ENCODE measurements around the gene ABHD5. TPM values are rescaled to one million over a fixed set of nuclear protein-coding genes. Genes with fewer than 3 reads are reported as not detected.
A peak's percentile ranks its signal among the peaks of the same experiment; 100 is the strongest.

ABHD5 gene
- total RNA-seq, 1 experiment from 2014 or later: 18.4 TPM

DNA sequence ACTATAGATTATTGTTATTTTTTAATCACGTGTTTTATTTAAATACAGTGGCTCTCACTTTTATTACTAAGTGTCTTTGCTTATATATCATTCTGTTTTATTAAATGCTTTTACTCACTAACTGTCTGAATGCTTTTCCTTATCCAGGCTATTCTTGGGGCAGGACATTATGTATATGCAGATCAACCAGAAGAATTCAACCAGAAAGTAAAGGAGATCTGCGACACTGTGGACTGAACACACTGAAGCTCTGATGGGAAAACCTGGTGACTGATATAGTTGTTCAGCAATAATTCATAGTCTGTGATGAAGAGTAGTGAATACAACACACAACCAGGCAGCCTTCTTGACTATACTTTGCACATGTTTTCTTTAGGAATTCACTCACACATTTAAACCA is 27.6 kb downstream of the ABHD5 start:
- no peak for DNase-seq (ENCODE audit: low spot score)

DNA sequence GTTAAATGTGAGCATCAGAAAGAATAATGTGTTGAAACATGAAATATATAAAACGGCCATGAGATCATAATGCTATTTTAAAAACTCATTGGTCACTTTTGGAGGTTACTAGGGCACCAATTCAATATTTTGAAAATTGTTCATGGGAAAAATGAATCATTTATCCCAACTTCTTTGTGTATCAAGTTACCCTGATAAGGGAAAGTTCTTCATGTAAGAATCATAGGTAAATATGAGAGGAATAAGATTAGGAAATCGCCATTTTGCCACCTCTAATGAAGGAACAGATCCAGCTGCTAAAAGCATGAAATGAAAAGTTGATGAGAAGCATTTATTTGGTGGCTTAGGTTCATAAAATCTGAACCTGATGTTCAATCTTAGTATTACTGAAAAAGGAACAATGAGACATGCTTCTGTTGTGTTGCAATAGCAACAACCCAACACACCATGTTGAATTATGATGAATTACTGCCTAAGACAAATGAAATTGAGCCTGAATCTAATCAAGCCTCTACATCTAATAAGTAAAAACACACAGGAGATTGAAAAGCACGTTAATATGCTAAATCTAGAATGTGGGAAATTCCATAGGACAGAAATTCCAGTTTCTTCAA is 32.5 kb downstream of the ABHD5 start:
- no peak for DNase-seq (ENCODE audit: low spot score)

DNA sequence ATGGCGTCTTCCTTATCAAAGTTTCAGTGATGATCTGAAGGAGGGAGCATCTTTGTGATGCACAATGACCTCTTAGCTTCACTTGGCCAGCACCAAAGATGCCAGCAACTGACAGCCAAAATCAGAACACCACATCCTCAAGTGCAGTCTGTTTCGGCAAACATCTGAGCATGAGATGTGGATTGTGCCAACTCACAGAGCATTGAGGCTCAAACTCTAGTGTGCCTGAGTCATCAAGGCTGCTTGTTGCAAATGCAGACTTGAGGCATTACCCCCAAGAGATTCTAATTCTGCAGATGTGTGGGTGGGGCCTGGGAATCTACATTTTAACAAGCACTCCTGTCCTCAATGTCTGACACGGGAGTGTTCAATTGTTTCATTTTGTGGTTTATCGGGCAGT is 35.8 kb downstream of the ABHD5 start:
- no peak for DNase-seq (ENCODE audit: low spot score)

DNA sequence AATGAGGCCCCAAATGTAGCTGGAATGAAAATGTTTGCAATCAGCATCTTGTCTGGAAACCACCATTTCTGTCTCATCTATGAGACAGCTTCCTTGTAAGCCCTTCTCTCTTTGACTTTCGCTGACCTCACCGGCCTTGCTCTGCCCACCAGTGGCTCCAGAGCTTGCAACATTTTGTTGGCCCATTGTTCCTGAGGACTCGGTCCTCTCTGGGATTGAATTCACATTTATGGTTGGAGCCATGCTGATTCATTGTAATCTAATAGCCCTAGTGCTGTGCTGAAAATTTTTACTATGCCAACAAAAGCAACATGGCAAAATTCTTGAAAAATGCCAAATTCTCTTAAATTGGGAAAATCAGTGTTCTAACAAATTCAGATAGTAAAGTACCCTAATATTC is 37.2 kb downstream of the ABHD5 start:
- no peak for DNase-seq (ENCODE audit: low spot score)

DNA sequence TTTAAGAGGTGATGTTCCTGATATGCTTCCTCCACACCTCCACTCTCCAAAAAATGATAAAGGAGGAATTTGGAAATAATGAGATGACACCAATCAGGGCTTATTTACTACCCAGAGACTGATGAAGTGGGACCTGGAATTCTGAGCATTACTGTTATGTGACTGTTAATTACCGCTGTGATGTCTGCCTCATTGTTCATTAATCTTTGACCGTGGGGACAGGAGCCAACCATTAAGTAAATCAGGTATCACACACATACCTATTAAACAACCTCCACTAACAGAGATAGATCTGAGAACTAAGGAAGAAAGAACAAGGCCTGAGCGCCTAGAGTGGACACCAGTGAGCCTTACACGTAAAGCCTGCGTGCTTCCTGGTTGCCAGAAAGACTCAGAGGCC is 37.7 kb downstream of the ABHD5 start:
- no peak for DNase-seq (ENCODE audit: low spot score)

DNA sequence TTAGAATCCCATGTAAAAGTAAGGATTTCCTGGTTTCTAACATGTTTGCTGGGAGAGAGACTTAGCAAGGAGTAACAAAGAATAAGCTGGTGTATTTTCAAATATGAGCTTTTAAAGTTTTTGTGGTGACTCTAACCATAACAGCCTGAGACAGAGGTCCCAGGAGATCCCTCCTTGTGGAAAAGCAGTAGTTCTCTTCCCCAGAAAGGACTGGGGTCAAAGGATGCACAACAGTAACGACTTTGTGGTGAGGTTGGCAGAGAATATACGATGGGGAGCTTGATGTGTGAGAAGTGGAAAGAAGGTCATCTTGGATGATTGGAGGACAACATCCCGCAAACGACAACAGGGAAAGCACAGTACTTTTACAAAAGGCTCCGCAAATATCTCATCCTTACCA is 38.2 kb downstream of the ABHD5 start:
- no peak for DNase-seq (ENCODE audit: low spot score)

DNA sequence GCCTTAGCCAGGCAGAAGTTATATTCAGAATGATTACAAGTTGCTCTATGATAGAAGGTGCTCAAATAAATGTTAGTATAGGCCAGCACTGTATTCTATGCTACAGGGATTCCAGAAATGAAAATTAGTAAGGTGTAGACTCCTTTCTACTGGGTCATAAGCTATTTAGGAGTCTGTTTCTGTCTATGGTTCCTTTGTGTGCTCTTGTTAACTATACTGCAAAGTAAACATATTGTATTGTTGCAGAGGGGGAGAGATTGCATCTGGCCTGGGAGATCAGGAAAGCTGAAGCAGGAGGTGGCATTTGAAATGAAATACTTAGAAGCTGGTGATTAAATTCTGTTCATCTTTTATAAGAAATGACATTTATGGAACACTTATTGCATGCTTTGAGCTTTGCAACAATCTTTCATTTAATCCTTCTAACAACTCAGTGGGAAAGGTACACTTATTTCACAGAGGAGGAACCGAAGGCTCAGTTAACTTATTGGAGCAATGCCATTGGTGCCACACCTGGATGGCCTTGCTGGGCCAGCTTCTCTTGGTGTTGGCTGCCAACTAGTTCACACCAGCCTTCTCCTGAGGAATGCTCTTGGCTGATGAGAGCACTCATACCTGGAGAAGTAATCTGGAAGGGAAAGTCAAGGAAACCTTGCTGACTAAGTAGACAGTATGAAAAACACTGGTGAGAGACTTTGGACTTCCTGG is 39.1 kb downstream of the ABHD5 start:
- no peak for DNase-seq (ENCODE audit: low spot score)

DNA sequence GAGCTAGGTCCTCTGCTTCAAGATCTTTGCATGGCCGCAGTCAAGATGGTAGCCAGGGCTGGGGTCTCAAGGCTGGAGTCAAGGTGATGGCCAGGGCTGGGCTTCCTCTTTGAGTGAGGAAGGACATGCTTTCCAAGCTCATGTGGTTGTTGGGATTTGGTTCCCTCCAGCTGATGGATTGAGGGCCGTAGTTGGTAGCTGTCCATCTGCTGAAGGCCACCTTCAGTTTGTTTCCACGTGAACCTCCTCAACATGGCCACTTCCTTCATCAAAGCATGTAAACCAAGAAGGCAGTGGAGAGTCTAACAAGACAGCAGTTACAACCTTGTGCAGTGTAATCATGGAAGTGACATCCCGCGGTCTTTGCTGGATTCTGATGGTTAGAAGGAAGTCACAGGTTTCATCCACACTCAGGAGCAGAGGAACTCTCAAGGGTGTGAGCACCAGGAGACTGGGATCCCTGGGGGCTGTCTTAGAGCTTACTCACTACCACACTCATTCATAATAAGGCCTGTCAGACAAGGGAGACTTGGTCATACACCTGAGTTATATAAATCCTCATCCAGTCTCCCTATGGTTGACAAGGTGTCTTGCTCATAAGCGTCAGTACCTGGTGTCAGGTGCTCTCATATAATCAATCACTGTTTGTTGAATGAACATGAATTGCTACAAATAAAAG is 42.1 kb downstream of the ABHD5 start:
- DNase-seq (ENCODE audit: low spot score): no peak

DNA sequence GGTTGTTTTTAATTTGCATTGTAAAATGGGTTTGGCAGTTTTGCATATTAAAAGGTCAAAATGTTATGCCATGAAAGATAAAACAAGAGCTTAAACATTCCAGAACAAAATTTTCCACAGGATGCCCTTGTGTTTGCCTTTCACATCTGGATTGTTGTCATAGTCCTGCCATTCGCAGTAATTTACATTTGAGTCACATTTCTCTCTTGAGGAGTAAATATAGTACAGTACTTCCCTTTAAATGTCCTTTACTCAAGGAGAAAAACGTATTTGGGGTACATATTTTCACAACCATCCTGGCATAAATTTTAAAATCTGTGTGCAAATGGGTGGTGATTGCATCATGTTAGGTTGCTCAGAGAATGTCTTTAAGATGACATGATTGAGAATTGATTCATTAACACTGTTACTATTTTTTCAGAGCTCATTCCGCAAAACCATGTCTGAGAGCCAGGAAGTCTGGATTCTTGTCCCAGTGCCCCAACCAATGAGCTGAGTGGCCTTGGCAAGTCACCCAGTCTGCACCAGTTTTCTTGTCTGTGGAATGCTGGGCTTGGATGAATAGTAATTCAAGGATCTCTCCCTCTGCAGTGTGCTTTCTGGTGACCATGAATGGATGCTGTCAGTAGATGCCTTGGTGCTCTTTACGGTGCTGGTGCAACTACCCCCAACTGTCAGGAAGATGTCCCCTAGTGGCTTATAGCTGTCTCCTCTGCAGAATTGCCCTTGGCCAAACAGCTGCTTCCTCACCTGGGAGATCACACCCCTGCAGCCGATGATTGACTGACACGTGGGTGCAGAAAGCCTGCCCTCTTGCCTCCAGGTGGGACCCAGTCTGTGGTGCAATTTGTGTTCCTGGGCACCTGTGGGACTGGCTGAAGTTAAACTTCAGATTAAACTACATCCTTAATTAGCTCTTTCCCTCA is 43.0 kb downstream of the ABHD5 start:
- no peak for DNase-seq (ENCODE audit: low spot score)

DNA sequence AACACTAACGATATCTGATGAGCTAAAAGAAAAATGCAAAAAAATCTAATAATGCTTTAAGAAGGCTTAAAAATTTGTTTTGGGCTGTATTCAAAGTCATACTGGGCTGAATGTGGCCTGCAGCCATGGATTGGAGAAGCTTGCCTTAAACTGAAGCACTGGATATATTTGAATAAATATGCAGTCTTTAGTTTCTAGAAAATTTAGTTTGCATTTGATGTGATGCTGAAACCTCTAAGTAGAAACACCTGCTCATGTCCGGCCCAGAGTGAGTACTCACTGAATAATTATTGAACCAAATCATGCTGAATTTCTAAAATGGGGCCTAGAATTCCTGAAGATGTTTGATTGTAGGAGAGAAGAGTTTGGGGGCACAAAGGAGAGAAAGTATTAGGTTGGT is 43.9 kb downstream of the ABHD5 start:
- no peak for DNase-seq (ENCODE audit: low spot score)

DNA sequence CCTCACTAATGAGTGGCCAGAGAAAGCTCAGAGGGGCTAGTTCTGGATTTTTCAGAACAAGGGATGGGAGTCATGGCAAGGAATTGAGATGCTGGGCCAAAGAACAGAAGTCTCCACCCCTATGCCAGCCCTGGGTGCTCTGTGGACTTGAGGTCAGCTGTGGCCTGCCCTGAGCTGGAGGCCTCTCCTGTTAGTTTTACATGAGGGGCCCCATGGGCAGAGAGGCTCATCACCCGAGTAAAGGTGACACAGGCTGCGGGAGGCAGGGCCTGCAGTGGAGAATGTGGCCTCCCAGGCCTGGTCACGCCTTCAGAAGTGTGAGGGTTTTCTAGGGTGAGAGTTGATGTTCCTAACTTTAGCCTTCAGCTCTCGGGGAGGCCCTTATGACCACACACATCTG is 44.9 kb downstream of the ABHD5 start:
- DNase-seq (ENCODE audit: low spot score): no peak

DNA sequence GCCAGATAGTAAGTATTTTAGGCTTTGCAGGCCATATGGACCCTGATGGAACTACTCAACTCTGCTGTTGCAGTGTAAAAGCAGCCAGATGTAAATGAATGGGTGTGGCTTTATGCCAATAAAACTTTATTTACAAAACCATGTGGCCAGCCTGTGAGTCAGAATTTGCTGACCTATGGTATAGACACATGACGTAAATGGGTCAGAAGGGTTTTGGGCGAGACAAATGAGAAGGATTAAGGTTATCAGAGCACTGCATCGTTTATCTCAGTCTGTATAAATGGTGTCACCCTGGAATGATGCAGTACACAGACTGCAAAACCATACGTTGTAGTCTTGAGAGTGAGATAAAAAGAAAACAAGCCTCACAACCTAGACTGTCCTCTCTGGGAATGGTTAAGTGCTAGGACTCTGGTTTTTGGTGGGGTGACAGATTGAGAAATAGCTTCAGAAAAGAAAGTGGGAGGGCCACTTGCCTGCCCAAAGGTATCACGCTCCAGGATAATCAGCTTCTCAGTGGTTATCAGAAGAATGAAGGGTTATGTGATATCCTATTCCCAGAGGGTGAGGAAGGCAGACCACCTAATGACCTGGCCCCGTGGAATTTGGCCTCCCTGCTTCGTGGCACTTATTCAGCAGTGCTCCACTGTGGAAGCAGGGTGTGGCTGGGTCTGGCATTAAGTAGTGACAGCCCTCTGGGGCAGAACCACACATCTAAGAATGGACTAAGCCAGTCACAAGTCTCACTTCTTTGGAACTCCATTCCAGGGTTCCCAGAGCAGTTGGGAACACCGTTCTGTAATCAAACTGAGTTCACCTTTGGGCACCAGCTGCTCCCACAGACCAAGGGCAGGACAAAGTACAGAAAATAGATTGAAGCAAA is 46.1 kb downstream of the ABHD5 start:
- peak; percentile 29 for DNase-seq (ENCODE audit: low spot score)

DNA sequence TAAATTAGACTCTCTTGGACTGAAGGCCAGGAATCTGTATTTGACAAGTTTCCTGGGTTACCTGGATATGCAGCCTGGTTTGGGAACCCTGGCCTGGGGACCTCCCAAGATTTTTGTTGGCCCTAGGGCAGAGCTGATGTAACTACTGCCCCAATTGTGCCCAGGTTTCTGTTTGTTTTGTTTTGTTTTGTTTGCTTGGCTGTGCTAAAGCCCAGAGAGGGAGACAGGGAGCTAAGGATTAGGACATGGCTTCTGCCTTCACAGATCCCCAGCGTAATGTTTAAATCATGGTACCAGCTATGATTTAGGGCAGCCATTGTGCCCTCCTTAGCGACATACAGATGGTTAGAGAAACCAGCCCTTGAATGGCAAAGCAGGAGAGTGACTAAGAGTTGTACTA is 47.6 kb downstream of the ABHD5 start:
- DNase-seq (ENCODE audit: low spot score): no peak

DNA sequence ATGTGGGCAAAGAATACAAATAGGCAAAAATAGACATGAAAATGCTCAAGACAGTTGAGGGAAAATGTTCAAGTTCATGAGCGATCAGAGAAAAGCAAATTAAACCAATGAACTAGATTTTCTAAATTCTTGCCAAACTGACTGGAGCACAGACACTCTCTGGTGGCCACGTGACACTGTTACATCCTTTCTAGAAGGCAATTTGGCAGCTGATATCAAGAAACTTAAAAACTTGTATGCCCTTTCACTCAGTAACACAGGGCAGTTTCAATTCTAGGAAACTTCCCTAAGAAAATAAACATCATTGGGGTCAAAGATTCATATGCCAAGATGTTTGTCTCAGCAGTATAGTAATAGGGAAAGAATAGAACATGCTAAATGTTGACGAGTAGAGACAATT is 52.2 kb downstream of the ABHD5 start:
- no peak for DNase-seq (ENCODE audit: low spot score)

DNA sequence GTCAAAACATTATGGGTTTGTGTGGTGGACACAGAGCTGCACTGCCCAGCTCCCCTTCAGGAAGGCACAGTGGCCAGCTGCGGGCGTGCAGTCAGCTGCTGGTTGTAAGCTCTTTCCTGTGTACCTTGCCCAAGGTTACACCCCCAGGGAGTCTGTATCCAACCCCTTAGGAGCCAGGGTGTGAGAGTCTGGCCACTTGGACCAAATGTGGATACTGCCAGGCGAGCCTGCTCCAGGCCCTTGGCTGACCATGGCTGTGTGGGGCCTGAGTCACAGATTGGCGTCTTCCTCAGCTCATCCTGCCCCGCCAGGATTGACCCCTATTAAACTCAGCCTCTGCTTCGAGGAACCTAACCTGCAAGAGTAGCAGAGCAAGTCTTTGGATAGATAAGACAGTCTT is 56.9 kb downstream of the ABHD5 start:
- no peak for DNase-seq (ENCODE audit: low spot score)

DNA sequence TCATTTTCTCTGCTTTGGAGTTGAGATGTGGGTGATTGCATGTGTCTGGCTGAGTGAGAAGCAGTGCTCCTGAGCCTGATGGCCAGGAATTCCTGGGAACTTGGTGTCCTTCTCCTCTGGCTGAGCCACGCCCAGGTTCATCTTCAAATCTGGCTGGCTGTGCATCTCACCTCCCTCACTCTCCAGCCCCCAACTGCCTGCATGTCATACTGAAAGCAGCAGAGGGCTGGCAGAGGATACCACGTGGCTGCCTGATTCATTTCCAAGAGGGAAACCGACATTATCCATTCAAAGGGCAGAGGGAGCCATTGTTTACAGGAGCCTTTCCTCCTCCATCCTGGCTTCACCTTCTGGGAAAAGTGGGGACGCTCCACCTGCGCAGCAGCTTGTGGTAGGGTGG is 57.4 kb downstream of the ABHD5 start:
- peak; percentile 21 for DNase-seq (ENCODE audit: low spot score)

DNA sequence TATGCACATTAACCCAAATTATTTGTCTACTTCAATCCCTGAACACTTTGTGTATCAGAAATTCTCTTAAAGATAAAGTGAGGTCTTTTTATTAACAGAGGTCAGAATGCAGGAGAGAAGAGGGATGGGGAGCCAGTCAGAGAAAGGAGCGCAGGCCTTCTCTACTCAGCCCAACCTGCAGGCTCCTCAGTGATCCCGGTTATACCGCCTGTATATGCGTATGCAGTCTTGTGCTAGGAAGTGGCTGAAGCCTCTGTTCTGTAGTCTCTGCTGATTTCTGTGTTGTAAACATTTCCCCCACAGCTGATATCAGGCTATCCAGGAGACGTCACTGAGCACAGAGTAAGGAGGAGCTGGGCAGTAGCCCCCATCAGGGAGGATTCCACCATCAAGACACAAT is 57.9 kb downstream of the ABHD5 start:
- no peak for DNase-seq (ENCODE audit: low spot score)

DNA sequence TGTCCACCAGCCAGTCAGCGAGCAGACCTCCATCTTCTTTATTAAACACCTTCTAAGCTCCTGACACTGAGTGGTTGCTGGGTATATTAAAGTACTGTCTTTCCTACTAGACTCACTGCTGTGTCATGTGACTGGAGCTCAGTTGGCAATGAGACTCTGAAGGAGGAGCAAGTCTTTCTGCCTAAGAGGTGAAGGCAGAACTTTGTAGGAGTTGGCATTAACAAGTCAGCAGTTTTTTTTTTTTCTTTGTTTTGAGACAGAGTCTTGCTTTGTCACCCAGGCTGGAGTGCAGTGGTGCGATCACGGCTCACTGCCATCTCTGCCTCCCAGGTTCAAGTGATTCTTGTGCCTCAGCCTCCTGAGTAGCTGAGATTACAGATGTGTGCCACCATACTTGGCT is 62.2 kb downstream of the ABHD5 start:
- DNase-seq (ENCODE audit: low spot score): no peak

DNA sequence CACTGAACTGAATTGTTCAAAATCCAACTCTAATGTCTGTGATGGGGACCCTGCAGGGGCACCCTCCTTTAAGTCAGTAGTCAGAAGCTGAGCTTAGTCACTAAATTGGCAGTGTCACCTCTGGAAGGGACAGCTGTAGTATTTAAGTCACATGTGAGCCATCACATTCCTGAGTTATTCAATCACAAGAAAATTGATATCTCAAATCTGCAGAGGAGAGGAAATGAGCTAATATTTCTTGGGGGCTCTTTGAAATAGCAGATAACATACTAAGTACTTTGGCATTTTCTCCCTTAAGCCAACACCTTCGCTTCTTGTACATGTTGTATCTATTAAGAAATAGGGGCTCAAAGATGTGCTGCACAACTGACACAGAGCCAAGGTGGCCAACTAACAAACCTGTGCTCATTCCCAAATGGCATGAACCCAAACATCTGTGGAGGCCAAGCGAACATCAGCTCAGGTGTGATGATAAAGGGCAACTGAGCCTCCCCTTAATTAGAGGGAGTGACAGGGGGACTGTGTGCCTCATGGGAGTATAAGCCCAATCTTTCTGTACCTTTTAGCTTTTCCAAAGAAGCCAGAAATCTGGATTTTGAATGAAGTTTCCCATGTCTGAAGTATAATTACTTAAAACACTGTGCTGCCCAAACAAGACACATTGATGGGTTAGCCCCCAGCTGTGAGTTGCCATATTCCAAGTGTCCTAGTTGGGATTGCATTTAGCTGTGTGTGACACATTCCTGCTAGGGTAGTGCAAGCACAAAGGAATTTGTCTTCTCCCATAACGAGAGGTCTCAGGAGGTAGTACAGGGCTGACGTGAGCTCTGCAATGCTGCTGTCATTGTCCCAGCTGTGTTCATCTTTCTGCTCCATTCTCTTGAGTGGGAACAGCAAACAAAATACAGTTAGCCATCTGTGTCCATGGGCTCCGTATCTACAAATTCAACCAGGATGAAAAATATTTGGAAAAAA is 63.3 kb downstream of the ABHD5 start:
- peak; percentile 14 for DNase-seq (ENCODE audit: low spot score)
